Tibial artery (tissue), 4 donors: ENCODE measurements around the gene DAZL.

Source experiments
- DNase-seq, 2 donors: peaks; one replicate each; pipeline ENCODE4 v3.0.0-alpha.2; 2019
- H3K27ac ChIP-seq, 2 donors: fragments of 200-600 bp; sonication (generic) in 1 of 2; 1 replicate in 1 of 2; 2 replicates in 1 of 2; pipeline ENCODE4 v1.5.1; 2018 to 2019; ENCODE audit warnings: mild to moderate bottlenecking in 1 of 2
- H3K27me3 ChIP-seq, 2 donors: fragments of 200-600 bp; sonication (generic) in 1 of 2; one replicate each; pipeline versions ENCODE4 v1.5.1 to v1.6.0; 2016 to 2019
- H3K36me3 ChIP-seq, 3 donors: fragments of 200-600 bp; sonication (generic) in 2 of 3; one replicate each; pipeline ENCODE4 v1.5.1; 2016 to 2019; ENCODE audit warnings: mild to moderate bottlenecking in 2 of 3
- H3K4me1 ChIP-seq, 4 donors: fragments of 200-600 bp; sonication (generic) in 2 of 4; 1 replicate in 3 of 4; 2 replicates in 1 of 4; pipeline ENCODE4 v1.5.1; 2016 to 2019
- H3K4me3 ChIP-seq, 2 donors: fragments of 200-600 bp; sonication (generic) in 1 of 2; 1 replicate in 1 of 2; 2 replicates in 1 of 2; pipeline ENCODE4 v1.5.1; 2018 to 2019; ENCODE audit warnings: mild to moderate bottlenecking in 2 of 2
- H3K9me3 ChIP-seq, 3 donors: fragments of 200-600 bp; sonication (generic) in 1 of 3; one replicate each; pipeline ENCODE4 v1.5.1; 2016 to 2019
- intact Hi-C: fragments of 100-400 bp; cut with DNase I; formaldehyde crosslinking; loops from one replicate; pipeline ENCODE4 v1.15.0; 2023; ENCODE audit warnings: low total_unique reads
- TF ChIP-seq, protein P1 (sequence below), 2 experiments: fragments of 200-600 bp in 1 of 2; fragments of 450-650 bp in 1 of 2; IDR thresholded peaks; one replicate each; pipeline ENCODE4 v1.5.1; 2017 to 2019; ENCODE audit warnings: antibody characterized with exemption in 2 of 2, mild to moderate bottlenecking in 1 of 2, moderate library complexity in 1 of 2

The DAZL gene

GRCh38 chr3:16543242-16543864 lies 61.9 kb downstream of the DAZL start:
- H3K36me3 ChIP-seq: no peaks in the 10 kb centered on the region
- no peaks in the 10 kb centered on the region for H3K4me1 ChIP-seq
- intact Hi-C loops: no loop called here
- no peak for DNase-seq
- H3K4me3 ChIP-seq: no peak overlapping the region
- no peaks in the 10 kb centered on the region for H3K9me3 ChIP-seq
- TF ChIP-seq, protein P1, sequence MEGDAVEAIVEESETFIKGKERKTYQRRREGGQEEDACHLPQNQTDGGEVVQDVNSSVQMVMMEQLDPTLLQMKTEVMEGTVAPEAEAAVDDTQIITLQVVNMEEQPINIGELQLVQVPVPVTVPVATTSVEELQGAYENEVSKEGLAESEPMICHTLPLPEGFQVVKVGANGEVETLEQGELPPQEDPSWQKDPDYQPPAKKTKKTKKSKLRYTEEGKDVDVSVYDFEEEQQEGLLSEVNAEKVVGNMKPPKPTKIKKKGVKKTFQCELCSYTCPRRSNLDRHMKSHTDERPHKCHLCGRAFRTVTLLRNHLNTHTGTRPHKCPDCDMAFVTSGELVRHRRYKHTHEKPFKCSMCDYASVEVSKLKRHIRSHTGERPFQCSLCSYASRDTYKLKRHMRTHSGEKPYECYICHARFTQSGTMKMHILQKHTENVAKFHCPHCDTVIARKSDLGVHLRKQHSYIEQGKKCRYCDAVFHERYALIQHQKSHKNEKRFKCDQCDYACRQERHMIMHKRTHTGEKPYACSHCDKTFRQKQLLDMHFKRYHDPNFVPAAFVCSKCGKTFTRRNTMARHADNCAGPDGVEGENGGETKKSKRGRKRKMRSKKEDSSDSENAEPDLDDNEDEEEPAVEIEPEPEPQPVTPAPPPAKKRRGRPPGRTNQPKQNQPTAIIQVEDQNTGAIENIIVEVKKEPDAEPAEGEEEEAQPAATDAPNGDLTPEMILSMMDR (IDR thresholded peaks at IDR 0.05): no peak
- H3K27me3 ChIP-seq: peaks cover 0 to 10% of the 10 kb centered on the region in 2 donors
- H3K27ac ChIP-seq: no peak overlapping the region

DNA sequence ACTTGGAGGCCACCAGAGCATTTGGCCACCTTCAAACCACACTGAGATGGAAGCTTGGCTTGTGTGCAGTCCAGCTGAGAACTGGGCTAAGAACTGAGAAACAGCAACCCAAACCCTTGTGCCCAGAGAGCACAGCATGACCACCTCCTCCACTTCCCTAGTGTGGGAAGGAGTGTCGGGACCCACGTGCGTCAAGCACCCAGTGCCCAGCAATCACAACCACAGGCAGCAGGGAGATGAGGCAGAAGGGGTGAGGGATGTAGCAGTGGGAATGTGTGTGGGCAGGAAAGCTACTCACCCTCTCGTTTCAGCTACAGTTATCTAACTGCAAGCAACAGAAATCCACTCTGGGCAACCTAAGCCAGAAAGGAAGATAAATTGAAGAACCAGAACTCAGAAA lies 66.7 kb downstream of the DAZL start:
- H3K4me3 ChIP-seq: no peak overlapping the region
- TF ChIP-seq, protein P1 (IDR thresholded peaks at IDR 0.05): no peak
- intact Hi-C loops: no loop called here
- H3K27me3 ChIP-seq: peaks cover 0 to 22% of the 10 kb centered on the region in 2 donors
- no peak for DNase-seq
- no peaks in the 10 kb centered on the region for H3K36me3 ChIP-seq
- no peaks in the 10 kb centered on the region for H3K9me3 ChIP-seq
- H3K4me1 ChIP-seq: no peaks in the 10 kb centered on the region
- no peak overlapping the region for H3K27ac ChIP-seq

GRCh38 chr3:16536996-16537395 lies 68.2 kb downstream of the DAZL start:
- Histone ChIP-seq H3K4me3 (no peak overlapping the region), H3K27ac (no peak overlapping the region), H3K36me3 (no peaks in the 10 kb centered on the region), H3K4me1 (no peaks in the 10 kb centered on the region), H3K9me3 (no peaks in the 10 kb centered on the region), H3K27me3 (peaks cover 0 to 20% of the 10 kb centered on the region in 2 donors)
- intact Hi-C loops: no loop called here
- TF ChIP-seq, protein P1 (IDR thresholded peaks at IDR 0.05): no peak
- no peak for DNase-seq
